CD4-positive, alpha-beta memory T cell (primary cell): Measurements from ENCODE around the gene FAM118B. TPM values are rescaled to one million over a fixed set of nuclear protein-coding genes. Genes with fewer than 3 reads are reported as not detected.

Source experiments
- polyA plus RNA-seq, 2 donors: library from polyadenylated mRNA; unstranded; fragments of 300-500 nt; fragmentation: Illumina TruSeq; gene quantifications; one replicate each; pipeline ENCODE4 v1.2.3, GENCODE V29; 2021
- total RNA-seq, 2 experiments: library from RNA; stranded (reverse); gene quantifications; one replicate each; pipeline ENCODE4 v1.2.3, GENCODE V29; 2021

The FAM118B gene
- total and polyA plus RNA-seq, 4 experiments from 2014 or later, result 8.4 to 13.7 (median 12.9) TPM

Other genes with a start within 250 kb of the FAM118B start
- gene CDON, start 148.9 kb upstream of the FAM118B start, total RNA-seq, result 1 to 10 TPM; 2.7 to 3.1 TPM
- gene CDON, start 148.9 kb upstream of the FAM118B start, polyA plus RNA-seq, result under 1 TPM; 0.03 to 0.54 TPM
- gene RPUSD4, start 132 bp upstream of the FAM118B start, total RNA-seq, result 10 to 100 TPM; 39.3 to 41.2 TPM
- 10 to 100 TPM; 18.5 to 19.8 TPM for gene RPUSD4, start 132 bp upstream of the FAM118B start, polyA plus RNA-seq
- 100 to 1,000 TPM; 171 to 176 TPM for gene SRPRA, start 57.1 kb downstream of the FAM118B start, total RNA-seq
- 100 to 1,000 TPM; 132 to 146 TPM for gene SRPRA, start 57.1 kb downstream of the FAM118B start, polyA plus RNA-seq
- 10 to 100 TPM; 30.5 to 32.5 TPM for gene FOXRED1, start 57.4 kb downstream of the FAM118B start, total RNA-seq
- gene FOXRED1, start 57.4 kb downstream of the FAM118B start, polyA plus RNA-seq, result 10 to 100 TPM; 18.7 to 27.3 TPM
- gene TIRAP, start 71.3 kb downstream of the FAM118B start, total RNA-seq, result 10 to 100 TPM; 25.4 to 27.4 TPM
- gene TIRAP, start 71.3 kb downstream of the FAM118B start, polyA plus RNA-seq, result 10 to 100 TPM in 1 of 2 donors, 1 to 10 TPM in 1; 5.9 to 12.8 TPM
- gene DCPS, start 92.3 kb downstream of the FAM118B start, total RNA-seq, result 10 to 100 TPM; 20.2 to 21.2 TPM
- gene DCPS, start 92.3 kb downstream of the FAM118B start, polyA plus RNA-seq, result 10 to 100 TPM; 40.3 to 48.0 TPM
- 1 to 10 TPM; 2.6 TPM for gene ST3GAL4, start 143.9 kb downstream of the FAM118B start, total RNA-seq
- 1 to 10 TPM; 4.6 to 5.9 TPM for gene ST3GAL4, start 143.9 kb downstream of the FAM118B start, polyA plus RNA-seq